Activated CD8-positive, alpha-beta memory T cell treated with anti-CD3 and anti-CD28 coated beads for 1 hour (primary cell): ENCODE data around the gene EPS15.
"Not testable (repeated sequence)": the region's sequence is repeated elsewhere in the genome, so short reads cannot be mapped to it uniquely, and the experiment has no call there.

Experiments used
- DNase-seq, 2 donors: peaks; one replicate each; pipeline ENCODE4 v3.0.0-alpha.2; 2020; ENCODE audit warnings: low read depth in 1 of 2; ENCODE audit errors: extremely low read depth in 1 of 2

The EPS15 gene

DNA sequence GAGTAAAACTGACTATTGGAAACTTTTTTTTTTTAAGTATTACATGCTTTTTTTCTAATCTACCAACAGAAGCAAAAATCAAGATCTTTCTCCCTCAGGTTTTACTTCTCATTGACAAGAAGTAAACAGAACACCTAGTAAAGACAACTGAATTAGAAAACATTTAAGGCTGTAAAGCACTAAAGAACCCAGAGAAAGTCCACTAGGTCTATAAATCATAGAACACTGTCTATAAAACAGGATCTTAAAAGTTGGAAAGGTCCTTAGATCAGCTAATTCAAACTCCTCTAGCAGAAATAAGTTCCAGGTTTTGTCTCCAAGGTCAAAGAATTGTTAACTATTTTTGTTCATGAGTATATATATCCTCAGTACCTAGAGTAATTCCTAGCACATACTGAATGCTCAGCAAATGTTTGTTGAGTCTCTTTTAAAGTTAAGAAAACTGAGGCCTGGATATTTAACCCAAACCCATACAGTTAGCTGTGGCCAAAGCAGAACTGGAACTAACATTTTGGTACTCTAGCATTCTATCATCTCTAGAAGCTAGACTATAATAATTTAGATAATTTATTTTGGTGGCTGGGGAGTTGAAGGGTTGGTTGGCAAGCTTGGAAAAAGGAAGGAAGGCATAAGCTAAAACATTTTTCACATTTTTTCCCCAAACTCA lies 3.0 kb downstream of the EPS15 start:
- DNase-seq: no peak

DNA sequence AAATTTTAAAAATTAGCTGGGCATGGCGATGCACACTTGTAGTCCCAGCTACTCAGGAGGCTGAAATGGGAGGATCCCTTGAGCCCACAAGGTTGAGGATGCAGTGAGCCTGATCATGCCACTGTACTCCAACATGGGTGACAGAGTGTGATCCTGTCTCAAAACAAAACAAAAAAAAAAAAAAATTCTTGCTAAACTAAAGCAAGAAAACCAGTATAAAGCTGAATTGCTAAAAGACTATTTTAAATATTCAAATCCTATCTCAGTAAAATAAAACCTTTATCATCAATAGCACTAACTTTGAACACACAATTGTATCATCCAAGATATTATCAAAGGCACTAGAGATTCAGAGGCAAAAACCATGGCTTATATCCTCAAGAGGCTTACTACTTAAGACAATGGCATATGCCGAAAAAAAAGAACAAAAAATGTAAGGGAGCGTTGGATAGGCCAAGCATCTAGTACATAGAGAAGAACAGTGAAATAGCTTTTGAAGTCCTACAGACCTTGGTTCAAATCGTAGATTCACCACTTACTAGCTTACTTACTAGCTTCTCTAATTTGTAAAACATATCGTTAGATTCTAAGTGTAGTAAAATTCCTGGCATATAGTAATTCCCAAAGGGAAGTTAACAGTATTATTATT lies 3.6 kb downstream of the EPS15 start:
- no peak for DNase-seq

DNA sequence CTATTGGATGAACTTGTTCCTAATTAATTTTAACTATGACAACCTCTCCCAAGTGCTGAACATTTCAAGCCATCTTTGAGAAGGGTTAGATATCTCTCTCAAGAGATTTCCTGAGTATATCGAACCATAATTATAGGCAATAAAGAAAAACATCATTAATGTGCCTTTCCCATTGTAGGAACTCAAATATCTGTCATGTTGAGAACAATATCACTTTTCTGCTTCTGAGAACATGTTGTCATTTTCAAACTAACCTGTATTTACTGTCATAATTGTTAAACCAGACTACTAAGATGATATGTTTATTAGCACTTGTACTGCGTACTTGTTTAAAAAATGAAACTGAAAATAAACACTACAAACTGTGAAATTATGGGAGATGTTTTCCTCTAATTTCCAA lies 4.3 kb downstream of the EPS15 start:
- DNase-seq: no peak

DNA sequence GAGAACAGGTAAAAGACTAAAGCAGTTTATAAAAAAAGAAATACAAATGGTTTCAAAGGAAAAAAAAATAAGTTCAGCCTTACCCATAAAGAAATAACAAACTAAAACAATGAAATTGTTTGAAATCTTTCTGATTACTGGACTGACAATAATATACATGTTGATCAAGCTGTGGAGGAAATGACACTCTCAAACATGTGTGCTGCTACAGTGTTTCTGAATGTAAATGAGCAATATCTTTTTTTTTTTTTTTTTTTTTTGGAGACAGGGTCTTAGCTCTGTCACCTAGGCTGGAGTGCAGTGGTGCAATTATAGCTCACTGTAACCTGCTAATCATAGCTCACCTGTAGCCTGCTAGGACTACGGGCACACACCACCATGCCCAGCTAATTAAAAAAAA lies 6.5 kb downstream of the EPS15 start:
- no peak for DNase-seq

DNA sequence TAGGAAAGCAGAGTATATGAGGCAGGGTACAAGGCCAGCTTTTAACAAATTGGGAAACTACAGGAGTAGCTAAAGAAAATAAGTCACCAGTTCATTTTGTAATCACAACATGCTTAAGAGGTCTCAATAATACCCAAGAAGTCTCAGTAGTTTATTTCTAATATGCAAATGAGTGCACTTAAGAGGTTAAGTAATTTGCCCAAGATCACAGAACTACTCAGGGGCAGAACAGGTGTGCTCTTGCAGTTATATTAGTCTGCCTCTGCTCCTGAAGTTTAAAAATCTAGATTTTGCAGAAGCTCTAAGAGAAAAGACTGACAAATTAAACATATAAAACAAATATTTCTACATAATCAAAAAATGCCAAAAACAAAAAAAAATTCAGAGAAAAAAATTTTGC lies 6.9 kb downstream of the EPS15 start:
- no peak for DNase-seq

DNA sequence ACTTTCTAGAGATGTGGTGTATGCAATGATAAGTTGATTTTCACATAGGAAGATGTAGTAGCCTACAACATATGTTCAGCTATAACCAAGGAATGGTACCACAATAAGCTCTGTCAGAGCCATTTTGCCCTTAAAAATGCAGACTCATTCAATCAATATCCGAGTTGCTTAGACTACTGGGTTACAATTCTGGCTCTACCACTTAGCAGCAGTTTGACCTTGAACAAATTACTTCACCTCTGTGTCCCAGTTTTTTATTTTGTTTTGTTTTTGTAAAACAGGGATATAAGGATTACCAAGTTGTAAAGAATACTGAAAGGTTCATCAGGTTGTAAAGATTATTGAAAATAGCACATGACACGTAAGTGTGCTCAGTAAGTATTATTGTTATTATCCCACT lies 9.3 kb downstream of the EPS15 start:
- no peak for DNase-seq

DNA sequence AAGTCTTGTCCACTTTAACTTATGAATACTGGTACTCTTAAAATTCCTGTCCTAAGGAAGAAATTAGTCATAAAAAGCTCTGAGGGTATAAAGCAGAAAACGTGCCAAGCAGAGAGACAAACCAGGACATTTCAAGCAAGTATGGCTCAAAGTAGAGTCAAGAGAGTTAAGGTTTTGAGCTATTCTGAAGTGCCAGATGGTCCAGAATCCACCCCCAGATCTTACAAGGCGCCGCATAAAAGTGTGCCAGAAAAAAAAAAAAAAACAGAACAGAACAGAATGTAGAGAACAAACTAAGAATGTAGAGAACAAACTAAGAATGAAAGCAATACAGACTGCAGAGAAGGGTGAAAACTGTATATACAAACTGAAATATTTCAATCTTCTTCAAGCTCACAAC lies 12.5 kb downstream of the EPS15 start:
- no peak for DNase-seq

DNA sequence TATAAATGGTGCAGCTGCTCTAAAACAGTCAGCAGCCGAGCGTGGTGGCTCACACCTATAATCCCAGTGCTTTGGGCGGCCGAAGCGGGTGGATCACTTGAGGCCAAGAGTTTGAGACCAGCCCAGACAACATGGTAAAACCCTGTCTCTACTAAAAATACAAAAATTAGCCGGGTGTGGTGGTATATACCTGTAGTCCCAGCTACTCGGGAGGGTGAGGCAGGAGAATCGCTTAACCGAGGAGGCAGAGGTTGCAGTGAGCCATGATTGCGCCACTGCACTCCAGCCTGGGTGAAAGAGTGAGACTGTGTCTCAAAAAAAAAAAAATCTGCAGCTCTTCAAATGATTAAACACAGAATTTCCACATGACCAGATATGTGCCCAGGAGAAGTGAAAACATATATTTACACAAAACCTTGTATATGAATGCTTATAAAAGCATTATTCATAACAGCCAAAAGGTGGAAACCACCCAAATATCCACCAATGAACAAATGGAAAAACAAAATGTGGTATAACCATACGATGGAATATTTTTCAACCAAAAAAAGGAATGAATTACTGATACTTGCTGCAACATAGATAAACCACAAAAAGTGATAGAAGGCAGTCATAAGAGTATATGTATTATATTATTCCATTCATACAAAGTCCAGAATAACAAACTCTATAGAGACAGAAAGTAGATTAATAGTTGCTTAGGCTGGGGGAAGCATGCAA lies 14.1 kb downstream of the EPS15 start:
- no peak for DNase-seq

DNA sequence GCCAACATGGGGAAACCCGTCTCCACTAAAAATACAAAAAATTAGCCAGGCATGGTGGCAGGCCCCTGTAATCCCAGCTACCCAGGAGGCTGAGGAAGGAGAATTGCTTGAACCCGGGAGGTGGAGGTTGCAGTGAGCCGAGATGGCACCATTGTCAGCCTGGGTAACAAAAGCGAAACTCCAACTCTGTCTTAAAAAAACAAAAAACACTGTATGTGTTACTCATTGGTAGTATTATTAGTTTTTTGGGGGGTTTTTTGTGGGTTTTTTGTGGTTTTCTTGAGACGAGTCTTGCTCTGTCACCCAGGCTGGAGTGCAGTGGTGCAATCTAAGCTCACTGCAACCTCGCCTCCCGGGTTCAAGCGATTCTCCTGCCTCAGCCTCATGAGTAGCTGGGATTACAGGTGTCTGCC lies 17.8 kb downstream of the EPS15 start:
- not testable (repeated sequence) for DNase-seq

DNA sequence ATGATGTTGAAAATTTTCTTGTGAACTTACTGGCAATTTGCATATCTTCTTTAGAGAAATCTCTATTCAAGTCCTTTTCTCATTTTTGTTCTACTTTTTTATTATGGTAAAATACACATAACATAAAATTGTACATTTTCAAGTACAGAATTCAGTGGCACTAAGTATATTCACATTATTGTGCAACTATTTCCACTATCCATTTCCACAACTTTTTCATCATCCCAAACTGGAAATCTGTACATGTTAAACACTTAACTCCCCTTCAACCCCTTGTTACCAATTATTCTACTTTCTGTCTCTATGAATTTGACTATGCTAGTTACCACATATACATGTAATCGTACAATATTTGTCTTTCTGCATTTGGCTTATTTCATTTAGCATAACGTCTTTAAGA lies 19.4 kb downstream of the EPS15 start:
- DNase-seq: no peak

DNA sequence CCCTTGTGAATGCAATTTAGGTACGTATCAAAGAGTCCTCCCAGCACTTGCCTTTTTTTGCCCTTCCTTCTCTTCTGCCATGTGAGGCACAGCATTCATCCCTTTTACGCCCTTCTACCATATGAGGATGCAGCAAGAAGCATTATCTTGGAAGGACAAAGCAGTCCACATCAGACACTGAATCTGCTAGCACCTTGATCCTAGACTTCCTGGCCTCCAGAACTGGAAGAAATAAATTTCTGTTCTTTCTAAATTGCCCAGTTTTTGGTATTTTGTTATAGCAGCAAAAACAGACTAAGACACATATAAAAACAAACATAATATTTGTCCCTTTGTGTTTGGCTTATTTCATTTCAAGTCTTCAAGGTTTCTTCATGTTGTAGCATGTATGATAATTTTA lies 20.1 kb downstream of the EPS15 start:
- no peak for DNase-seq

DNA sequence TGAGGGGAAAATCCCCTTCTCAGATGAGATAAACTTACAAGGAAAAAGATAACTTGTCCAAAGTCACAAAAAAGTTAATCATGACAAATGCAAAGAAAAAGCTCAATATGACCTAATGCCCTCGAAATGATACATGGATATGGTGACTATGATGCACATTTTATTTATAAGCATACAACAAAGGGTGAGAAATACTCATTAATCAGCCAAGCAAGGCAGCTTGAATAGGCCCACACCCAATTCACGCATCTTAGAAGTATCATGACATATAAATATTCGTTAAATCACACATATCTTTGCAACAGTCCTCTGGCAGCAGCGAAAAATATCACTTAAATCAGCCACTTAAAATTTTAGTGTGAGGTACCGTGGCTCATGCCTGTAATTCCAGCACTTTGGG lies 21.7 kb downstream of the EPS15 start:
- DNase-seq: no peak

DNA sequence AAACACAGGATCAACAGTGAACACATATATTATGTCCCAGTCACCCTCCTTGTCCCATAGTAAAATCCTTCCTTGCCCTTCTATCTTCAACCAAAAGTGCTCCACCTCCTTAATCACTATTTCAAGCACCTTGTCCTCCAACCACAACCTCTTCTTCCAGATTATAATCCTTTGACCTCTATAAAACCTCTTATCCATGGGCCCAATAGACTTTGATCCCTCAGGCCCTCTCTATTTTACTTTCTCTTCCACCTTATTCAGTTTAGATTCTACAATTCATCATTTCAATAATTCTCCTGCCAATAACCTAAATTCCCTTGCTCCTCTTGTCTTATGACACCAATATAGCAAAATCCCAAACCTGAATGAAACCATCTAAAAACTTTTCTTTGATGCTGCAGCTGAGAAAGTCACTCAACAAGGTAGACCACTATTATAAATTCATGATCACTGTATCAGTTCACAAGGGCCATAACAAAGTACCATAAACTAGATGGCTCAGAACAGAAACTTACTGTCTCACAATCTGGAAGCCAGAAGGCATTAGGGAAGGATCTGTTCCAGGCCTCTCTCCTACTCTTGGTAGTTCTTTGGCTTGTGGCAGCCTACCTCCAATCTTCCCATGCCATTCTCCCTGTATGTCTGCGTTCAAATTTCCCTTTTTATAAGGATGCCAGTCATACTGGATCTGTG lies 24.8 kb downstream of the EPS15 start:
- no peak for DNase-seq

DNA sequence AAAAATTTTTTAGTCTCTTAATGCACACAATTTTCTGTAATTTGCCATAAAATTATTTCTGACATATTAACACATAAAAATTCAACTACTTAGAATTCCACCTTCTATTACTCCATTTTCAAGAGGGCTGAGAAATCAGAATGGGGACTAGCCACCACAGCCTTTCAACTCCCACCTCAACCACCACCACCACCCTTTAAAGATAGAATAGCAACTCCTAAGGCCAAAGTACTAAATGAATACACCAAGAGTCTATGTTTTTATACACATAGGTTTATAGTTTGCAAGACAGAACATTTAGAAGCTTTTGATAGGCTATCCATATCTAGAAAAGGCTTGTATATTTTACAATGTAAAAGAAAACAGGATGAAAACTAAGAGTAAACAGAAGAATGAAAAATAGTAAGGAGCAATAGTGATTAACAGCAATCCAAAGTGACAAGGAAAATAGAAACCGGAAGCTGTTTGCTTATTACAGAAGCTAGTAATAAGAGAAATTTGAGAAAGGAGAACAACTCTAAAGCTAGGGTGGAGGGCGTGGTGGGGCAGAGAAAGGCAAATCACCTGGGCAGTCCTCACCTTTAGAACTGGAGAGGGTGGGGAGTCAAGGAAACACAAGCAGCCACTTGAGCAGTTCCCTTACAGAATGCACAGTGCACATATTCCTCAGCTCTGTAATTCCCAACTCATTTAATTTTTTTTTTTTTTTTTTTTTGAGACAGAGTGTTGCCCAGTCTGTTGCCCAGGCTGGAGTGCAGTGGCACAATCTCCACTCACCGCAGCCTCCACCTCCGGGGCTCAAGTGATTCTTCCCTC lies 27.7 kb downstream of the EPS15 start:
- DNase-seq: no peak

DNA sequence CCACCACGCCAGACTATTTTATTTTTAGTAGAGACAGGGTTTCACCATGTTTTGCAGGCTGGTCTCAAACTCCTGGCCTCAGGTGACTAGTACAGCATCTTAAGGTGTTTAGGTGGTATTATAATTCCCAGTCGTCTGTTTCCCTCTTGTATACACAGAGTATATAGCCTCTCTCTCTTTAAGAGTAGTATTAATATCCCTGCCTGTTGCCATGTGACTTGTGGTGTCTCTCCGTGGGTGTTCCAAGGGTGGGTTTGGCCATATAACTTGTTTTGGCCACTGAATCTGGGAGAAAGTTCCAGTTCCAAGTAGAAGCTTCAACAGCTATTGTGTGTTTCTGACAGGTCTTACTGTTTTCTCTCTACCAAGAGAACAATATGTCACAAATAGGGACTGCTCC lies 29.6 kb downstream of the EPS15 start:
- no peak for DNase-seq

DNA sequence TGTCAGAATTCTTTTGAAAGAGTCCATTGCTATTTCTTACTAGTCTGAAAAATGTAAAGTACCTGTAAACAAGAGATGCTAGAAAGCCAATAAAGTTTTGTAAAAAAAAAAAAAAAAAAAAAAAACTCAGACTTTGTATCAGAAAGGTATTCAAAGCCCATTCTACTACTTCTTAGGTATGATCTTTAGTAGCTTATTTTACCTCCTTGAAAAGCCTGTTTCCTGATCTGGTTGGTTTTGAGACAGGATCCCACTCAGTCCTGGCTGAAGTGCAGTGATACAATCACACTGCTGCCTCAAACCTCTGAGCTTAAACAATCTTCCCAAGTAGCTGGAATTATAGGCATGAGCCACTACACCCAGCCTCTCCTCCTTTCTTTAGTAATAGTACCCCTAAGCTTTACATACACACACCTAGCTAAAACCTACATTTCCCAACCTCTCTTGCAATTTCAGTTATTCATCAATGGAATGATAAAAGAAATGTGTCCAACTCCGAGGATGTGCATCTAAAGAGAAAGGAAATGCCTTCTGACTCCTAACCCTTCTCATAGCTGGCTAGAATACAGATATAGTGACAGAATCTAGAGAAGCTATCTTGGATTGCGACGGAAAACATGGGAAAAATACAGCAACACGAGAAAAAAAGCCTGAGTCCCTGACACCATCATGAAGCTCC lies 30.6 kb downstream of the EPS15 start:
- DNase-seq: no peak

DNA sequence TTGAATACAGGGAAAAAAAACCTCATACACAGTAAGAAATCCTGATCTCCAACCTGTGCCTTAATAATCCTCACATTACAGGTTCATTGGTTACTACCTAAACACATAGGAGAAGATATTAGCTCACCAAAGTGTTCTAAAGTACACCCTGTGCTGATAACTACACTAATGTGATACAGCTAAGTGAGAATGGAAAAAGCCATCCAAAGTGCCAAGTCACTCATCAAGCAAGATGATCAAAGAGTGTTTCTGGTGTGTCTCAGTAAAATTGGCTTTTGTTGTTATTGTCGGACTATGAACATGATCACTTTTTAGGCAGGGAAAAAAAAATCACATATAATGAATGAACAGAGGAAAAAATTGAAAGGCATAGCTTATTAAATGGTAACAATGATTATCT lies 31.4 kb downstream of the EPS15 start:
- DNase-seq: no peak

DNA sequence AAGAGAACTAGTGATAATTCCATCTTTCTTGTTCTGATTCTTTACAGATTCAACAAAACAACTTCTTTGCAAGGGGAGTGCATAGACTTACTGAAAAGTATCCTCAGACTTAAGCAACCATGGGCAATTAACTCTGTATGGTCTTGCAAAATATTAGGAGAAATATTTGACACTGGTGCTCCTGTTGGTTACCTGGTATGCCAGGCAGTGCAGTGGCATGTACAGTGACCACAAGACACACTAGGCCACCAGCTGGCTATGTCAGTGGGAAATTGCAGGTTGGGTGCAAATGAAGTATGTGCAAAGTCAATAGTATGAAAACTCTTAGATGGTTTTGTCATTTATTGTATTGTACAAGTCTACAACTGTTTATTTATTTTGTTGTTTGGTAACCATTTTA lies 34.5 kb downstream of the EPS15 start:
- no peak for DNase-seq

DNA sequence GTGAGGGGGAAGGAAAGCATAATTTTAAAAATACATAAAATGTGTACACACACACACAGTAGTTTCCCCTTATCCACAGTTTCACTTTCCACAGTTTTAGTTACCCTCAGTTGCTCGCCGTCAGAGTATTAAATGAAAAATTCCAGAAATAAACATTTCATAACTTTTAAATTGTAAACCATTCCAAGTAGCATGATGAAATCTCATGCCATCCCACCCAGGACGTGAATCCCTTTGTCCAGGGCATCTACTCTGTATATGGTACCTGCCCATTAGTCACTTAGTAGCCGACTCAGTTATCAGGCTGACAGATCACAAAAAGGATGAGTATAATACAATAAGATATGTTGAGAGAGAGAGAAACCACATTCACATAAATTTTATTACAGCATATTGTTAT lies 36.2 kb downstream of the EPS15 start:
- DNase-seq: no peak
